Body of pancreas (tissue), 4 donors: ENCODE measurements around the gene KLHL36. TPM values are rescaled to one million over a fixed set of nuclear protein-coding genes. Genes with fewer than 3 reads are reported as not detected.

Source experiments
- ATAC-seq: fragments of 150-250 bp; one replicate; pipeline ENCODE4 v1.9.1; 2016
- DNase-seq, 4 donors: peaks; one replicate each; pipeline ENCODE4 v3.0.0-alpha.2; 2019
- H3K27ac ChIP-seq, 4 donors: fragments of 200-600 bp; sonication (generic); 1 replicate in 3 of 4; 2 replicates in 1 of 4; pipeline versions ENCODE4 v1.5.1 to v1.6.1; 2016 to 2019; ENCODE audit warnings: mild to moderate bottlenecking in 1 of 4, mixed read lengths in 1 of 4, moderate library complexity in 1 of 4
- H3K27me3 ChIP-seq, 2 donors: fragments of 200-600 bp; sonication (generic); one replicate each; pipeline ENCODE4 v1.6.0; 2016; ENCODE audit warnings: mild to moderate bottlenecking in 1 of 2
- H3K36me3 ChIP-seq, 2 donors: fragments of 200-600 bp; sonication (generic); replicated peaks in 1 of 2; 2 replicates each; pipeline ENCODE4 v1.5.1; 2016; ENCODE audit warnings: low read depth in 2 of 2; ENCODE audit not compliant: insufficient read depth in 1 of 2
- H3K4me1 ChIP-seq: fragments of 200-600 bp; sonication (generic); one replicate; pipeline ENCODE4 v1.6.0; 2016
- H3K4me3 ChIP-seq, 2 donors: fragments of 200-600 bp; sonication (generic); 1 replicate in 1 of 2; 2 replicates in 1 of 2; pipeline ENCODE4 v1.5.1; 2016 to 2019
- H3K9me3 ChIP-seq, 3 donors: fragments of 200-600 bp; sonication (generic); 1 replicate in 2 of 3; 2 replicates in 1 of 3; pipeline ENCODE4 v1.5.1; 2016
- POLR2A ChIP-seq, 3 donors: fragments of 450-650 bp; IDR thresholded peaks; one replicate each; pipeline ENCODE4 v1.6.1; 2016; ENCODE audit warnings: antibody characterized with exemption in 3 of 3, mild to moderate bottlenecking in 2 of 3
- WGBS, 2 donors: methylation state at CpG; one replicate each; pipeline ENCODE4 v1.1.5; 2017; 5-methylcytosine and 5-hydroxymethylcytosine counted together
- intact Hi-C: fragments of 100-400 bp; cut with DNase I; formaldehyde crosslinking; loops from one replicate; pipeline ENCODE4 v1.15.1; 2023
- total RNA-seq, 2 donors: library from RNA; depleted of rRNA; stranded (reverse); fragments of >200 nt; gene quantifications; one replicate each; pipeline ENCODE4 v1.1.0, GENCODE V29; 2016
- TF ChIP-seq, protein P1 (sequence below), 7 experiments: fragments of 450-650 bp in 4 of 7; fragments of 200-600 bp in 3 of 7; sonication (generic) in 3 of 7; IDR thresholded peaks; one replicate each; pipeline ENCODE4 v1.5.1; 2016 to 2019; ENCODE audit warnings: antibody characterized with exemption in 7 of 7

The KLHL36 gene
- total RNA-seq, 2 donors from 2014 or later: 39.7 to 50.8 TPM

DNA sequence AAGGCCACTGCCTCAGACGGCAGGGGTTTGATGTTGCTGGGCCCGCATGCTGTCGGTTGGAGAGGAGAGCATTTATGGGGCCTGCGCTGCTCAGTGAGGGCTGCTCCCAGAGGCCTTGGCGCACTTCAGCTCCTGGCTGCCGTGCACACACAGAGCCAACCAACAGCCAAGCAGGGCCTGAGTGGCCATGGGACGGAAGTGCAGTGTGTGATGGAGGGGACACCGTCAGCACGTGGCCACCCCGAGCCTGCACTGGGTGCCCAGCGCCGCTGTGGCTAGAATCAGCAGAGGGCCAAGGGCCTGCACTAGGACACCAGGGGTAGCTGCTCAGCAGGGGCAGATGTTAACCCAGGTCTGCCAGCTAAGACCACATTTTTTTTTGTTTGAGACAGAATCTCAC lies 21.8 kb downstream of the KLHL36 start:
- WGBS, 2 donors: 83 to 88% methylated on average over 3 to 10 of the region's 12 CpGs
- no peak overlapping the region for H3K4me3 ChIP-seq
- H3K36me3 ChIP-seq: no peaks in the 10 kb centered on the region
- no peaks in the 10 kb centered on the region for H3K27me3 ChIP-seq
- no peak for ATAC-seq
- H3K9me3 ChIP-seq: no peaks in the 10 kb centered on the region
- intact Hi-C loops: loop anchor here (5.0 kb wide), 1 partner anchor 67 kb away; no protein-coding TSS in a partner anchor
- DNase-seq: no peak
- TF ChIP-seq, protein P1, sequence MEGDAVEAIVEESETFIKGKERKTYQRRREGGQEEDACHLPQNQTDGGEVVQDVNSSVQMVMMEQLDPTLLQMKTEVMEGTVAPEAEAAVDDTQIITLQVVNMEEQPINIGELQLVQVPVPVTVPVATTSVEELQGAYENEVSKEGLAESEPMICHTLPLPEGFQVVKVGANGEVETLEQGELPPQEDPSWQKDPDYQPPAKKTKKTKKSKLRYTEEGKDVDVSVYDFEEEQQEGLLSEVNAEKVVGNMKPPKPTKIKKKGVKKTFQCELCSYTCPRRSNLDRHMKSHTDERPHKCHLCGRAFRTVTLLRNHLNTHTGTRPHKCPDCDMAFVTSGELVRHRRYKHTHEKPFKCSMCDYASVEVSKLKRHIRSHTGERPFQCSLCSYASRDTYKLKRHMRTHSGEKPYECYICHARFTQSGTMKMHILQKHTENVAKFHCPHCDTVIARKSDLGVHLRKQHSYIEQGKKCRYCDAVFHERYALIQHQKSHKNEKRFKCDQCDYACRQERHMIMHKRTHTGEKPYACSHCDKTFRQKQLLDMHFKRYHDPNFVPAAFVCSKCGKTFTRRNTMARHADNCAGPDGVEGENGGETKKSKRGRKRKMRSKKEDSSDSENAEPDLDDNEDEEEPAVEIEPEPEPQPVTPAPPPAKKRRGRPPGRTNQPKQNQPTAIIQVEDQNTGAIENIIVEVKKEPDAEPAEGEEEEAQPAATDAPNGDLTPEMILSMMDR (IDR thresholded peaks at IDR 0.05): no peak
- no peak for TF ChIP-seq POLR2A (IDR thresholded peaks at IDR 0.05)
- no peak overlapping the region for H3K27ac ChIP-seq
- peaks cover 5% of the 10 kb centered on the region for H3K4me1 ChIP-seq

DNA sequence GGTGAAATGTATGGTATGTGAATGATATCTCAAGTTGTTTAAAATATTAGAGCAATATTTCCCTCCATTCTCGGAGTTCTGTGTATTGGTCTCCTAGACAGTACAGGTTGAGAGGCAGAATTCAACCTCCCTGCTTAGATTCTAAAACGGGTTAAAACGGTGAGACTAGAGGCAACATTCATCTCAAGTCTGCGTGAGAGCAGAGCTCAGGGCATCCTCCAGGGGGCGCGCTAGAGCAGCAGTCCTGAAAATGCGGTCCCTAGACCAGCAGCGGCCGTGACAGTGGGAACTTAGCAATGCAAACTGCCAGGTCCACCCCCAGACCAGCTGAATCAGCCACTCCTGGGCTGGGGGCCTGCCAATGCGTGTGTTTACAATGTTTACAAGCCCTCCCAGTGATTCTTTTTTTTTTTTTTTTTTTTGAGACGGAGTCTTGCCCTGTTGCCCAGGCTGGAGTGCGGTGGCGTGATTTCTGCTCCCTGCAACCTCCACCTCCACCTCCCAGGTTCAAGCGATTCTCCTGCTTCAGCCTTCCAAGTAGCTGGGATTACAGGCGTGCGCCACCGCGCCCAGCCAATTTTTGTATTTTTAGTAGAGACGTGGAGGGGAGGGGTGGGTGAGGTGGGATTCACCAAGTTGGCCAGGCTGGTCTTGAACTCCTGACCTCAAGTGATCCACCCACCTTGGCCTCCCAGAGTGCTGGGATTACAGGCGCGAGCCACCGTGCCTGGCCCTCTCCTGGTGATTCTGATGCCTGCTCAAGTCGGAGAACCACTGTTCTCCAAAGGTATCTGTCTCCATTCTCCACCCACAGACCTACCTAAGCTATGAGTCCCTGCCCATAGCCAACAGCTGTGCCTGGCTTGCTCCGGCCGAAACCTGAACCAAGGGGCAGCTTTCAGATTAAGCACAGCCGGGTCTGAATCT lies 24.2 kb downstream of the KLHL36 start:
- H3K9me3 ChIP-seq: no peaks in the 10 kb centered on the region
- 39 to 47% methylated on average over 22 to 26 of the region's 26 CpGs for WGBS, 2 donors

DNA sequence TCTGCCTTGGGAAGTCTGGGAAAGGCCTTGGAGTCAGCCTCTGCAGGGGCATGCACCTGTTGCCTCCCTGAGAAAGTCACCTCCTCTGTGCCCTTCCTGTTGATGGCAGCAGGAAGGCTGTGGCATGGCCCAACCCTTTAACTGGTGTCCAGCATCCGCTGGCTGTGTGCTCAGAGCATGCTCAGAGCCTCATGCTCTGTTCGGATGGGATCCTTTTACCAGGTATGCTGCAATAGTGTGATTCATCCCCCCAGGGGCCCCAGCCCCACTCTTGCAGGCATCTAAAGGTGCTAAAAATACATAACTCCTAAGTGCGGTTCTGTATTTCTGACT lies 24.9 kb downstream of the KLHL36 start:
- intact Hi-C loops: loop anchor here (5.0 kb wide), 1 partner anchor 64 kb away; no protein-coding TSS in a partner anchor
- no peaks in the 10 kb centered on the region for H3K36me3 ChIP-seq
- no peak for TF ChIP-seq POLR2A (IDR thresholded peaks at IDR 0.05)
- TF ChIP-seq, protein P1 (IDR thresholded peaks at IDR 0.05): no peak
- no peak overlapping the region for H3K4me3 ChIP-seq
- H3K9me3 ChIP-seq: no peaks in the 10 kb centered on the region
- no peak for ATAC-seq
- peaks cover 5% of the 10 kb centered on the region for H3K4me1 ChIP-seq
- no peak for DNase-seq
- 100% methylated on average over 2 to 3 of the region's 3 CpGs for WGBS, 2 donors
- no peak overlapping the region for H3K27ac ChIP-seq
- no peaks in the 10 kb centered on the region for H3K27me3 ChIP-seq

More for the DNA sequence above, 24.2 kb downstream of the KLHL36 start:
- H3K36me3 ChIP-seq: no peaks in the 10 kb centered on the region
- ATAC-seq: peak; percentile 86
- no peak overlapping the region for H3K4me3 ChIP-seq
- intact Hi-C loops: loop anchor here (5.0 kb wide), 1 partner anchor 65 kb away; no protein-coding TSS in a partner anchor
- no peak overlapping the region for H3K27ac ChIP-seq
- H3K4me1 ChIP-seq: peaks cover 5% of the 10 kb centered on the region
- H3K27me3 ChIP-seq: no peaks in the 10 kb centered on the region
- TF ChIP-seq POLR2A (IDR thresholded peaks at IDR 0.05): no peak
- TF ChIP-seq, protein P1 (IDR thresholded peaks at IDR 0.05): peak; percentile 80 to 93 (median 87)
- DNase-seq: peak; percentile 74 to 84 (median 78)

DNA sequence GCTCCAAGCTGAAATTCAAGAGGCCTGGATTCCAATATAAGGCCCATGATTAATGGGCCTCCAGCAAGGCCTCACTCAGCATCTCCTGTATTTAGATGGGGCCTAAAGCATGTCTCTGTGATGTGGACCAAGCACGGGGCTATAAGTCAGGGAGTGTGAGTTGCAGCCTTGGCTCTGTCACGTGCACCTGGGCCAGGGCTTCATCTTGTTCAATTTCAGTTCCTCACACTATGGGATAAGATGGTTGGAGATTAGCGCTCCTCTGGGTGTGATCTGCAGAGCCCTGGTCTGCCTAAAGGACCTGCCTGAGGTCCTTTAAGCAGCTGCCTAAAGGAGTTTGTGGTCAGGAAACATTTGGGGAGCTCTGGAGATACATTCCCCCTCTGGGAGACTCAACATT lies 25.2 kb downstream of the KLHL36 start:
- no peak for TF ChIP-seq POLR2A (IDR thresholded peaks at IDR 0.05)
- TF ChIP-seq, protein P1 (IDR thresholded peaks at IDR 0.05): no peak
- Histone ChIP-seq H3K27ac (no peak overlapping the region), H3K4me3 (no peak overlapping the region), H3K9me3 (no peaks in the 10 kb centered on the region), H3K36me3 (no peaks in the 10 kb centered on the region), H3K27me3 (no peaks in the 10 kb centered on the region), H3K4me1 (peaks cover 5% of the 10 kb centered on the region)
- intact Hi-C loops: loop anchor here (5.0 kb wide), 1 partner anchor 64 kb away; no protein-coding TSS in a partner anchor
- DNase-seq (no peak), ATAC-seq (no peak)
- WGBS, 2 donors: 72 to 92% methylated on average over 3 of the region's 3 CpGs
